COLO668 (cell line): ENCODE results near the gene FXYD4.
"Not testable (repeated sequence)": the region's sequence is repeated elsewhere in the genome, so short reads cannot be mapped to it uniquely, and the experiment has no call there.

Experiments used
- DNase-seq: peaks from one replicate; lab custom pipeline; 2025; ENCODE audit not compliant: unreplicated experiment; lab: John Stamatoyannopoulos, UW

Gene FXYD4

GRCh38 chr10:43415544-43415943 lies 44.1 kb downstream of the FXYD4 start:
- DNase-seq = no peak

- DNase-seq = no peak
Observed at GRCh38 chr10:43417950-43418768, 46.7 kb downstream of the FXYD4 start.

GRCh38 chr10:43419997-43420368 lies 48.5 kb downstream of the FXYD4 start:
- DNase-seq = no peak

GRCh38 chr10:43420369-43421200 lies 49.1 kb downstream of the FXYD4 start:
- peak; percentile 67 for DNase-seq

GRCh38 chr10:43421201-43421507 lies 49.7 kb downstream of the FXYD4 start:
- no peak for DNase-seq

GRCh38 chr10:43421519-43421918 lies 50.1 kb downstream of the FXYD4 start:
- no peak for DNase-seq

GRCh38 chr10:43421944-43422343 lies 50.5 kb downstream of the FXYD4 start:
- not testable (repeated sequence) for DNase-seq

GRCh38 chr10:43424416-43424815 lies 53.0 kb downstream of the FXYD4 start:
- no peak for DNase-seq
